CD4-positive, alpha-beta T cell treated with Interleukin-17A for 4 hours (primary cell): ENCODE measurements around the gene AGFG1.

Experiments
- DNase-seq: peaks from one replicate; pipeline ENCODE4 v3.0.0-alpha.2; 2020; ENCODE audit warnings: mixed read lengths

The AGFG1 gene

GRCh38 chr2:227471924-227472264 lies at the start of gene AGFG1:
Gene AGFG1 (plus strand): TSS chr2:227472156. CDS start chr2:227472422, 266 bp downstream.
- DNase-seq, result peak; percentile 87

DNA sequence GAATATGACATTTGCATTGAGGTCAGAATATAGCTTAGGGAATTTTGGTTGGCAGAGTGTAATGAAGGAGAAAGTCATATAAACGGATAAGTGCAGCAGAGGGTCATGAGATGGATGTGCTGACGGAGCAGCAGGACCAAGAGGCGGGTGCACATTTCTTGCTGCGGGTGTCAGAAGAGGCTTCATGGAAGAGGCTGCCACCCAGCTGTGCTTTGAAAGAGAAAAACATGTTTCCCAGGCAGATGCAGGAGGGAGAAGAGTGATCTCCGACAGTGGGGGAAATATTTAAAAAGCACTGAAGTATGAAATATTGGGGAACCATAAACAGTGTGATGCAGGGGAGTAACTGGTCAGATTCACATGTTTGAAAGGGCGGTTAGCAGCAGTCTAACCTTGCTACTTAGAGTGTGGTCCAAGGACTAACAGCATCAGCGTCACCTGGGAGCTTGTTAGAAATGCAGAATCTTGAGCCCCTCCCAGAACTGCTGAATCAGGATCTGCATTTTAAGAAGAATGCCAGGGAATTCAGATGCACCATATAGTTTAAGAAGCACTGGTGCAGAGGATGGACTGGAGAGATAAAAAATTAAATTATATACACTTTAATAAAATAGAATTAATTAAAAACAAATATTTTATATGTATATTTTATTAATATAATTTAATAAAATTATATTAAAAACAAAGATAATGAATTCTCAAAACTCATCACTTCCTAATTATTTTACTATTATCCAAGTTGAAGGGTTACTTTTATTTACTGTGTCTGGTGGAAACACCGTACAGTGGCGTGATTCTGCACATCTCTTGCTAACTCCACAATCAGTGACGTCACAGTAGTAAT lies 48.1 kb upstream of the AGFG1 start:
- no peak for DNase-seq

DNA sequence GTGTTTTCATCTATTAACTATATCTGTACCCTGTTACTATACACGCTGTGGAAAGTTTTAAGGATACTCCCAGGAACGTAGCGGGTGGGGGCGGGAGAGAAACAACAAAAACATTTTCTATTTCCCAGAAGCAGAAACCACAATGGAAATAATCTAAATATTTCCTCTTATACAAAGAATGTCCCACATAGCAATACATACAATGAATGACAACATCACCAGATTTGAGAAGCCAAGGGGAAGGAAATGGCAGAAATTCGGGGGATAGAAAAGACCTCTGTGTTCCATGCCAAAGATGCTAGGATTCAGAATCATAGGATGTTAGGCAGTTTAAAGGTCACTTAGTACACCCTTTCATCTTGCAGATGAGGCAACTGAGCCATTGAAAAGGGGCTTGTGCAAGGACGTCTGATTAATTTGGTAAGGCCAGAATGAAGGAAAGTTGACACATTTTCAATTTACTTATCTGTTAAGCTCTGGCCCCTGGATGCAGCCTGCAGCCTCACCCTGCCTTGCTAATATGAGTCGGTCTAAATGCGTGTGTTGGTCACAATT lies 43.1 kb upstream of the AGFG1 start:
- DNase-seq, result no peak

DNA sequence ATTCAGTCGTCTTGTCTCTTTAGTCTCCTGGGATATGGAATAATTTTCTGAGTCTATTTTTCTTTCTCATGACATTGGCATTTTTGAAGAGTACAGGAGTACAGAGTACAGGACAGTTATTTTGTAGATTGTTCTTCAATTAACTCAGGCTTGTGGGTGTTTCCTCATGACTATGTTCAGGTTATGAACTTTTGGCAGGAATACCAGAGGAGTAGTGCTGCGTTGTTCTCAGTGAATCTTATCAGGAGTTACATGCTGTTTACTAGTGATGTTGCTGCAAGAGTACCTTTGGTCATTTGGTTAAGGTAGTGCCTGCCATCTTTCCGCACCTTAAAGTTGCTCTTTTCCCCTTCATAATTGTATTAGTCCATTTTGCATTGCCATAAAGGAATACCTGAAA lies 41.3 kb upstream of the AGFG1 start:
- no peak for DNase-seq

- no peak for DNase-seq
Measured at GRCh38 chr2:227433171-227433570, 38.8 kb upstream of the AGFG1 start.

DNA sequence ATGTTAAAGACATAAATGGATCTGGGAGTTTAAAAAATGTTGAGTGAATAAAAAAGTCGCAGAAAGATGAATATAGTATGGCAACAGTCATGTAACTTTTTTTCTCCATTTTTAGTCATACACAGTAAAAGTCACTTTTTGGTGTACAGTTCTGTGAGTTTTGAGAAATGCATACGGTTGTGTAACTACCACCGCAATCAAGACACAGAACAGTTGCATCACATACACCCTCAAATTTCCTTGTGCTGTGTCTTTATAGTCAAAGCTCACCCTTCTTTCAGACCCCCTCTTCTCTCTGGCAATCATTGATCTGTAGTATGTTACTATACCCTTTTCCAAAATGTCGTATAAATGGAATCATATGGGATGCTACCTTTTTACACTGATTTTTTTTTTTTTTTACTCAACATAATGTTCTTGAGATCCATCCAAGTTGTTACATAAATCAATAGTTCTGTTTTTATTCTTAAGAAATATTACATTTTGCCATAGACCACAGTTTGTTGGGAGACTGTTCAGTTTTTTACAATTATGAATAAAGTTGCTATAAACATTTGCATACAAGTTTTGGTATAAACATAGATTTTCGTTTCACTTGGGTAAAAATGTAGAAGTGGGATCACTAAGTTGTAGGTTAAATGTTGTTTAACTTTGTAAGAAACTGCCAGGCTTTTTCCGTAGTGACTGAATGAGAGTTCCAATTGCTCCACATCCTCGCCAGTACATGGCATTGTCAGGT lies 35.4 kb upstream of the AGFG1 start:
- DNase-seq, result no peak

DNA sequence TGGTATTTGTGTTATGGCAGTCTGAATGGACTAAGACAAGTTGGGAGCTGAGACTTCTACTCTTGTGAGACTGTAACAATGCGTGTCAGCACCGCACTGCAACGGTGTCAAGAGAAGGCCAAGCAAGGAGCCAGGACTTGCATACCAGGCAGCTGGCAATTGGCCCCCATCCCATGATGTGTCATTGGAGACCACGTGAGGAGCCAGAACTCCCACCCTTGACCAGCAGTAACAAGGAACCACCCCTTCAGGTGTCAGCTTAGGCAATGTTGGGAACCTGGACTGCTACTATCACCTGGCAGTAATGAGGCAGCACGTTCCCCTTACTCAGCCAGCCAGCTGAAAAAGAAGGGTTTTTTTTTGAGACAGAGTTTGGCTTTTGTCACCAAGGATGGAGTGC lies 32.7 kb upstream of the AGFG1 start:
- DNase-seq, result no peak

GRCh38 chr2:227442639-227443038 lies 29.3 kb upstream of the AGFG1 start:
- DNase-seq, result no peak

GRCh38 chr2:227443889-227444568 lies 27.9 kb upstream of the AGFG1 start:
- DNase-seq, result no peak

- DNase-seq, result no peak
Measured at GRCh38 chr2:227447606-227448005, 24.4 kb upstream of the AGFG1 start.

GRCh38 chr2:227450311-227450841 lies 21.6 kb upstream of the AGFG1 start:
- DNase-seq, result no peak

DNA sequence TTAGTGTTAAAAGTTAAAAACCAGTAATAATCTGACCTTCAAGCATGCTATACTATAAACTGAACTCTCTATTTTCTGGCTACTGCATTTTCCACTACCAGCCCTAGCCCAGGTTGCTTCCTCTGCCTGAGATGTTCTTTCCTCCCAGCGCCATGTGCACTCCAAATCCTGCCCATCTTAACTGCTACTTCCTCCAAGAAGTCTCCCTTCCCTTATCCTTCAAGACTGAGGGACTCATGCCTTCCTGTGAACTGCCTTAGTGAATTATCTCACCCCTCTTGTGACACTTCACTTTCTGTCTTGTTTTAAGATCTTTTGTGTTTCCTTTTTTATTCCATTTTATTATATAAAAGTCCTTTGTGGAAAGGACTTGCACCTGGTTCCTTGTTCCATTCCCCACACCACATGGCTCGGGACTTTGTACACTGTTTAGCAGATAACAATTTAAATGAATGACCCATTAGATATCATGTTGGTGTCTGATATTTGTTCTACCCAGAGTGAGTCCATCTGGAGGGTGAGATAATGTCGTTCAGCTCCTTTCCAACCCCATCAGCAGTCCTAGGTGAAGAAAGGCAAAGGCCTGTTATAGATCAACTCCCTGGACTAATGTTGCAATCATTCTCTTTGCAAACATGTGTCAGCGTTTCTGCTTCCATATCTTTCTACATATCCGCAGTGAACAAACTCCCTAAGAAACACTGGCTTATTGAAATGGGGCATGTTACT lies 20.9 kb upstream of the AGFG1 start:
- DNase-seq, result no peak

DNA sequence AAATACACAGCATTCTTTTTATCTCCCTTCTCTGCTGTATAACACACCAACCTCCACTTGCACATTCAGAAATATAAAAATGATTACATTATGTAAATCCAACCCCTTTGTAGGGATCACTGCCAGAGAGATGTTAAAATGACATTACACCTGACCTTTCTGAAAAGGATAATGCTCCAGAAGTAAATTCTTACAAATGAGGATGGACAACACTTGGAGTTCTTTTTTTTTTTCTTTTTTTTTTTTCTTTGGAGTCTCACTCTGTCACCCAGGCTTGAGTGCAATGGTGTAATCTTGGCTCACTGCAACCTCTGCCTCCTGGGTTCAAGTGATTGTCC lies 20.3 kb upstream of the AGFG1 start:
- DNase-seq, result no peak

- DNase-seq, result no peak
Measured at GRCh38 chr2:227453810-227454209, 18.1 kb upstream of the AGFG1 start.

GRCh38 chr2:227454323-227454860 lies 17.6 kb upstream of the AGFG1 start:
- DNase-seq, result no peak

DNA sequence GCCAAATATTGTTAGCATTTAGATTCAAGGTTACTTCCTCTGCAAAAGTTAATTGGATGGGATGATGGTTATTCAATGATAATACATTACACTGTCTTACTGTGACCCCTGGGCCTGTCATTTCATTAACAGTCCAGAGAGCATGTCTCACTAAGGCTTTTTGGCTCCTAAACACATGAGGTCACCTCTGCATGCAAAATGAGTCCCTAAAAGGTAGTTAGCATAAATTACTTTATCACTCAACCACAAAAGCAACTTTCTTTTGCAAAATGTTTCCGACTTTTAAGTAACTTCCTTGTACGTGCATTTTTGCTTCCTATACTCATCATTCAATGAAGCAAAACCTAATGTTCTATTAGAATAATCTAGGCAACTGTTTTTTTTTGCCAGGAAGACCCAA lies 16.8 kb upstream of the AGFG1 start:
- no peak for DNase-seq

GRCh38 chr2:227456102-227456501 lies 15.9 kb upstream of the AGFG1 start:
- DNase-seq, result no peak

GRCh38 chr2:227456772-227457171 lies 15.2 kb upstream of the AGFG1 start:
- DNase-seq, result no peak

GRCh38 chr2:227460070-227460485 lies 11.9 kb upstream of the AGFG1 start:
- DNase-seq, result peak; percentile 74

DNA sequence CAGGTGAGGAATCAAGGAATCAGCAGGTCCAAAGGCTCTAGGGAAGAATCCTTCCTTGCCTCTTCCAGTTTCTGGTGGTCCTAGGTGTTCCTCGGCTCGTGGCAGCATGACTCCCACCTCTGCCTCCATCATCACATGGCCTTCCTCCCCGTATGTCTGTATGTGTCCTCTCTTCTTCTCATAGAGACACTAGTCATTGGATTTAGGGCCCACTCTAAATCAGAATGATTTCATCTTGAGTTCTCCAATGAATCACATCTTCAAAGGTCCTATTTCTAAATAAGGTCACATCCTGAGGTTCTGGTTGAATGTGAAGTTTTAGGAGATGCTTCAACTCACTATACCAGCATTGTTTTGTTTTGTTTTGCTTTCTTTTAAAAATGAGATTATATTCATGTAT lies 11.1 kb upstream of the AGFG1 start:
- no peak for DNase-seq

DNA sequence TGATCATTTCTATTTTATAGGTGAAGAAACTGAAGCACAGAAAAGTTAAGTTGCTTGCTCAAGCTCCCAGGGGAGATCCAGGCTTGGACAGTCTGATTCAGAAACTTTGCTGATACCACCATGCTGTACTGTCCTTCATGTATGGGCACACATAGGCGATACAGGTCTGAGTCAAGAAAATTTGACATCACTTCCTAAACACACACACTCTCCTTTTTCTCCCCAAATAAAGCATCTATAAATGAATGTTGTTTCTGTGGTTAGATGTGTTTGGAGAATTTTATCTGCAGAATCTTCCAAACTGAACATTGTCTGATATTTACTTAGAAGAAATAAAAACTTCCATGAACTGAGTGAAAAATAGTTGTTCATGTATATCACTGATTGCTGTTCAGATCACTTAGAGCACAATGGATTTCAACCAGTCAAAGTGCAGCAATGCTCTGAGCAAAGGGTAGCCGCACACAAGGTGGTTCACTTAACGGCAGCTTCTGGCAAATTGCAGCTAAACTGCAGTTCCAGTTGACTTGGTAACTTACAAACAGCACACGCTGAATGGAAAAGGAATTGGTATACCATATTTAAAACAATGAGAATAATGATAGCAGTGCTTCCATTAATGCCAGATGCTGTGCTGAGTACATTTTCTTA lies 10.0 kb upstream of the AGFG1 start:
- no peak for DNase-seq

- DNase-seq, result no peak
Measured at GRCh38 chr2:227462462-227462951, 9.4 kb upstream of the AGFG1 start.
